Hematopoietic multipotent progenitor cell treated with erythropoietin and hydrocortisone succinate and interleukin-3 and kit ligand, for 6 days (in vitro differentiated cells): ENCODE results near the gene TMEM184A.

ENCODE experiments used
- DNase-seq: peaks from one replicate; pipeline ENCODE4 v3.0.0-alpha.2; 2015

The TMEM184A gene

GRCh38 chr7:1567049-1567771 is 11.2 kb upstream of the TMEM184A start:
- DNase-seq, result peak; percentile 37

- DNase-seq, result peak; percentile 88
Observed at GRCh38 chr7:1566687-1567048, 10.7 kb upstream of the TMEM184A start.

GRCh38 chr7:1564603-1565022 is 8.6 kb upstream of the TMEM184A start:
- no peak for DNase-seq

- no peak for DNase-seq
Observed at GRCh38 chr7:1563981-1564602, 8.1 kb upstream of the TMEM184A start.

- no peak for DNase-seq
Observed at GRCh38 chr7:1562597-1563051, 6.6 kb upstream of the TMEM184A start.

- no peak for DNase-seq
Observed at GRCh38 chr7:1562116-1562515, 6.1 kb upstream of the TMEM184A start.

GRCh38 chr7:1561036-1561940 is 5.3 kb upstream of the TMEM184A start:
- no peak for DNase-seq

GRCh38 chr7:1560620-1561031 is 4.6 kb upstream of the TMEM184A start:
- no peak for DNase-seq

- no peak for DNase-seq
Observed at GRCh38 chr7:1559626-1560590, 3.9 kb upstream of the TMEM184A start.

GRCh38 chr7:1558841-1559625 is 3.0 kb upstream of the TMEM184A start:
- DNase-seq, result no peak

GRCh38 chr7:1558181-1558811 is 2.3 kb upstream of the TMEM184A start:
- DNase-seq, result no peak

GRCh38 chr7:1557771-1558170 is 1.8 kb upstream of the TMEM184A start:
- DNase-seq, result no peak

GRCh38 chr7:1557006-1557405 is 1.0 kb upstream of the TMEM184A start:
- DNase-seq, result no peak

GRCh38 chr7:1555046-1555812 is 776 bp downstream of the TMEM184A start:
- no peak for DNase-seq

GRCh38 chr7:1554333-1555045 is 1.5 kb downstream of the TMEM184A start:
- no peak for DNase-seq

GRCh38 chr7:1553512-1554210 is 2.3 kb downstream of the TMEM184A start:
- no peak for DNase-seq

- DNase-seq, result no peak
Observed at GRCh38 chr7:1552200-1552599, 3.8 kb downstream of the TMEM184A start.

GRCh38 chr7:1550846-1551155 is 5.2 kb downstream of the TMEM184A start:
- DNase-seq, result no peak
